NCI-H748 (cell line): Measurements from ENCODE around the gene SORBS2.
"Not testable (repeated sequence)": the region's sequence is repeated elsewhere in the genome, so short reads cannot be mapped to it uniquely, and the experiment has no call there.

ENCODE experiments used
- DNase-seq: peaks from one replicate; lab custom pipeline; 2025; ENCODE audit not compliant: unreplicated experiment; lab: John Stamatoyannopoulos, UW

The SORBS2 gene

GRCh38 chr4:185567381-185568376 is 244.3 kb downstream of the SORBS2 start:
- no peak for DNase-seq

GRCh38 chr4:185566972-185567371 is 245.0 kb downstream of the SORBS2 start:
- no peak for DNase-seq

GRCh38 chr4:185566425-185566824 is 245.6 kb downstream of the SORBS2 start:
- DNase-seq, result no peak

GRCh38 chr4:185565696-185566095 is 246.3 kb downstream of the SORBS2 start:
- no peak for DNase-seq

GRCh38 chr4:185564349-185564748 is 247.6 kb downstream of the SORBS2 start:
- no peak for DNase-seq

- no peak for DNase-seq
Measured at GRCh38 chr4:185562531-185562930, 249.5 kb downstream of the SORBS2 start.

- DNase-seq, result no peak
Measured at GRCh38 chr4:185560316-185560715, 251.7 kb downstream of the SORBS2 start.

- DNase-seq, result no peak
Measured at GRCh38 chr4:185559915-185560281, 252.1 kb downstream of the SORBS2 start.

GRCh38 chr4:185559251-185559914 is 252.6 kb downstream of the SORBS2 start:
- DNase-seq, result not testable (repeated sequence)

- no peak for DNase-seq
Measured at GRCh38 chr4:185554365-185555126, 257.4 kb downstream of the SORBS2 start.

GRCh38 chr4:185552254-185552653 is 259.7 kb downstream of the SORBS2 start:
- DNase-seq, result no peak

GRCh38 chr4:185550933-185551332 is 261.1 kb downstream of the SORBS2 start:
- DNase-seq, result no peak

- no peak for DNase-seq
Measured at GRCh38 chr4:185549095-185549639, 262.8 kb downstream of the SORBS2 start.

- DNase-seq, result no peak
Measured at GRCh38 chr4:185548587-185548986, 263.4 kb downstream of the SORBS2 start.

- DNase-seq, result peak; percentile 20
Measured at GRCh38 chr4:185546335-185546734, 265.7 kb downstream of the SORBS2 start.

- DNase-seq, result no peak
Measured at GRCh38 chr4:185542626-185543315, 269.2 kb downstream of the SORBS2 start.

GRCh38 chr4:185541251-185541727 is 270.7 kb downstream of the SORBS2 start:
- no peak for DNase-seq

- DNase-seq, result no peak
Measured at GRCh38 chr4:185540487-185541120, 271.4 kb downstream of the SORBS2 start.

GRCh38 chr4:185540040-185540439 is 272.0 kb downstream of the SORBS2 start:
- DNase-seq, result no peak

- no peak for DNase-seq
Measured at GRCh38 chr4:185538806-185539205, 273.2 kb downstream of the SORBS2 start.
